NCI-H1092 (cell line): ENCODE measurements around the gene FRAS1.
"Not testable (repeated sequence)": the region's sequence is repeated elsewhere in the genome, so short reads cannot be mapped to it uniquely, and the experiment has no call there.

ENCODE experiments used
- DNase-seq: peaks from one replicate; lab custom pipeline; 2025; lab: John Stamatoyannopoulos, UW

FRAS1 gene

GRCh38 chr4:78325271-78326157 lies 268.4 kb downstream of the FRAS1 start:
- no peak for DNase-seq

- not testable (repeated sequence) for DNase-seq
Observed at GRCh38 chr4:78328591-78328990, 271.5 kb downstream of the FRAS1 start.

GRCh38 chr4:78331186-78331585 lies 274.1 kb downstream of the FRAS1 start:
- DNase-seq = no peak

GRCh38 chr4:78331965-78332364 lies 274.8 kb downstream of the FRAS1 start:
- no peak for DNase-seq

- no peak for DNase-seq
Observed at GRCh38 chr4:78332976-78333375, 275.9 kb downstream of the FRAS1 start.

- DNase-seq = no peak
Observed at GRCh38 chr4:78336093-78336943, 279.2 kb downstream of the FRAS1 start.

- DNase-seq = no peak
Observed at GRCh38 chr4:78337244-78338020, 280.3 kb downstream of the FRAS1 start.

- DNase-seq = no peak
Observed at GRCh38 chr4:78342125-78342524, 285.0 kb downstream of the FRAS1 start.

GRCh38 chr4:78343682-78344081 lies 286.6 kb downstream of the FRAS1 start:
- DNase-seq = no peak

- DNase-seq = no peak
Observed at GRCh38 chr4:78345237-78345636, 288.1 kb downstream of the FRAS1 start.

GRCh38 chr4:78346222-78346621 lies 289.1 kb downstream of the FRAS1 start:
- no peak for DNase-seq

GRCh38 chr4:78347527-78347926 lies 290.4 kb downstream of the FRAS1 start:
- DNase-seq = no peak

- no peak for DNase-seq
Observed at GRCh38 chr4:78353921-78354320, 296.8 kb downstream of the FRAS1 start.

- DNase-seq = no peak
Observed at GRCh38 chr4:78354782-78355181, 297.7 kb downstream of the FRAS1 start.

- no peak for DNase-seq
Observed at GRCh38 chr4:78355306-78355705, 298.2 kb downstream of the FRAS1 start.

- no peak for DNase-seq
Observed at GRCh38 chr4:78356251-78356786, 299.2 kb downstream of the FRAS1 start.

- no peak for DNase-seq
Observed at GRCh38 chr4:78357122-78357521, 300.0 kb downstream of the FRAS1 start.

- no peak for DNase-seq
Observed at GRCh38 chr4:78360466-78360865, 303.3 kb downstream of the FRAS1 start.

GRCh38 chr4:78361621-78362120 lies 304.5 kb downstream of the FRAS1 start:
- no peak for DNase-seq

GRCh38 chr4:78362310-78362709 lies 305.2 kb downstream of the FRAS1 start:
- DNase-seq = no peak

GRCh38 chr4:78363031-78363570 lies 306.0 kb downstream of the FRAS1 start:
- no peak for DNase-seq
